Stimulated activated CD8-positive, alpha-beta memory T cell treated with anti-CD3 and anti-CD28 coated beads, Interleukin-7, amount 100 ng/mL, for 1 hour (primary cell): ENCODE data around the gene HLA-DOA.
A peak's percentile ranks its signal among the peaks of the same experiment; 100 is the strongest.

Experiments
- DNase-seq, 2 donors: peaks; one replicate each; pipeline ENCODE4 v3.0.0-alpha.2; 2020; ENCODE audit warnings: low read depth in 2 of 2

HLA-DOA gene

DNA sequence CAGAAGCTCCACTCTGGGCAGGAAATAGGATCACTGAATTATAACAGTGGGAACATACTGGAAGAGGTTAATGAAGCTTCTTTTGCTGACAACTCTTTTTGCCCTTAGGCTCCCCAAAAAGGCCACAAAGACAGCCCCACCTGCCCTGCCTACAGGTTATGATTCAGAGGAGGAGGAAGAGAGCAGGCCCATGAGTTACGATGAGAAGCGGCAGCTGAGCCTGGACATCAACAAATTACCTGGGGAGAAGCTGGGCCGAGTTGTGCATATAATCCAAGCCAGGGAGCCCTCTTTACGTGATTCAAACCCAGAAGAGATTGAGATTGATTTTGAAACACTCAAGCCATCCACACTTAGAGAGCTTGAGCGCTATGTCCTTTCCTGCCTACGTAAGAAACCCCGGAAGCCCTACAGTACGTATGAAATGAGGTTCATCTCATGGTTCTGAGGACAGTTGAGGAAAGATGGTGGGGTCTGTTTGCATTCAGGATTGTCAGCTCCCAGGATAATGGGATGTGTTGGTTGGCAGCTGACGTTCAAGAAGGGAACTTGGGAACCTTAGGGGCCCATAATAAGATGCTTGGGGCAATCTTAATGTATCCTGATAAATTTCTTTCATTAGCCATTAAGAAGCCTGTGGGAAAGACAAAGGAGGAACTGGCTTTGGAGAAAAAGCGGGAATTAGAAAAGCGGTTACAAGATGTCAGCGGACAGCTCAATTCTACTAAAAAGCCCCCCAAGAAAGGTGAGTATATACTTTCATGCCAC lies 29.5 kb downstream of the HLA-DOA start:
- DNase-seq = no peak

DNA sequence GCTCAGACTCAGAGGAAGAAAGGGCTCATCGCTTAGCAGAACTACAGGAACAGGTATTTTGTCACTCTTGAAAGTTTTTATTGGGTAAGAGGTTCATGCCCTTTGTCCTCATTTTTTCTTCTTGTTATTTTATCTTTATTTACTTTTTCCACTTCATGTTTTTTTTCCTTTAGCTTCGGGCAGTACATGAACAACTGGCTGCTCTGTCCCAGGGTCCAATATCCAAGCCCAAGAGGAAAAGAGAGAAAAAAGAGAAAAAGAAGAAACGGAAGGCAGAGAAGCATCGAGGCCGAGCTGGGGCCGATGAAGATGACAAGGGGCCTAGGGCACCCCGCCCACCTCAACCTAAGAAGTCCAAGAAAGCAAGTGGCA lies 31.5 kb downstream of the HLA-DOA start:
- no peak for DNase-seq

DNA sequence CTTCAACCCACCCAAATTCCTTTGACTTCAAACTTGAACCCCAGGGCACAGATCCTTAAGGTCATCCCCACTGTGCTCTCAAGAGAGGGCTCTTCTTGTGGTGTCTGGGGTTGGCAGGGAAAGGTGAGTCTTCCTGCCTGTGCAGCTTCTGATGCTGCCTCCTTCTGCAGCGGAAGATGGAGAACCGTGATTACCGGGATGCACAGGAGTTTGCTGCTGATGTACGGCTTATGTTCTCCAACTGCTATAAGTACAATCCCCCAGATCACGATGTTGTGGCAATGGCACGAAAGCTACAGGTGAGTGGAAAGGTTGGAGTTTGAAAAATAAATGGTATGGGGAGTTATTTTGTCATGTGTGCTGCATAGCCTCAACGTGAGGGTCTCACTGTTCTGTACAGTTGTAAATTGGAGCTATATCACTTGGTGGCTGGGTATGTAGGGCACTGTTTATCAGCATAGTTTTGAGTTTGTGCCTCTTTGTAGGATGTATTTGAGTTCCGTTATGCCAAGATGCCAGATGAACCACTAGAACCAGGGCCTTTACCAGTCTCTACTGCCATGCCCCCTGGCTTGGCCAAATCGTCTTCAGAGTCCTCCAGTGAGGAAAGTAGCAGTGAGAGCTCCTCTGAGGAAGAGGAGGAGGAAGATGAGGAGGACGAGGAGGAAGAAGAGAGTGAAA lies 32.0 kb downstream of the HLA-DOA start:
- no peak for DNase-seq

DNA sequence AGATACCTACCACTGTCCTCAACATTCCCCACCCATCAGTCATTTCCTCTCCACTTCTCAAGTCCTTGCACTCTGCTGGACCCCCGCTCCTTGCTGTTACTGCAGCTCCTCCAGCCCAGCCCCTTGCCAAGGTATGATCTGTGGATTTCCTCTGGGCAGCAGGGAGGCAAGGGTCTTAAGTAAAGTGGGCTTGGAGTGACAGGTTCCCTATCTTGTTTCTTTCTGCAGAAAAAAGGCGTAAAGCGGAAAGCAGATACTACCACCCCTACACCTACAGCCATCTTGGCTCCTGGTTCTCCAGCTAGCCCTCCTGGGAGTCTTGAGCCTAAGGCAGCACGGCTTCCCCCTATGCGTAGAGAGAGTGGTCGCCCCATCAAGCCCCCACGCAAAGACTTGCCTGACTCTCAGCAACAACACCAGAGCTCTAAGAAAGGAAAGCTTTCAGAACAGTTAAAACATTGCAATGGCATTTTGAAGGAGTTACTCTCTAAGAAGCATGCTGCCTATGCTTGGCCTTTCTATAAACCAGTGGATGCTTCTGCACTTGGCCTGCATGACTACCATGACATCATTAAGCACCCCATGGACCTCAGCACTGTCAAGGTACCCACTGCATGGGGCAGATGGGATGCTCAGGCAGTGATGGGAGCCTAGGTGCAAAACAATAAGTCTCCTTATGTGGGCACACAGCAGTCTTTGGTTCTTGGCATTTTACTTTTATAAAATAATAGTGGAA lies 32.9 kb downstream of the HLA-DOA start:
- no peak for DNase-seq

DNA sequence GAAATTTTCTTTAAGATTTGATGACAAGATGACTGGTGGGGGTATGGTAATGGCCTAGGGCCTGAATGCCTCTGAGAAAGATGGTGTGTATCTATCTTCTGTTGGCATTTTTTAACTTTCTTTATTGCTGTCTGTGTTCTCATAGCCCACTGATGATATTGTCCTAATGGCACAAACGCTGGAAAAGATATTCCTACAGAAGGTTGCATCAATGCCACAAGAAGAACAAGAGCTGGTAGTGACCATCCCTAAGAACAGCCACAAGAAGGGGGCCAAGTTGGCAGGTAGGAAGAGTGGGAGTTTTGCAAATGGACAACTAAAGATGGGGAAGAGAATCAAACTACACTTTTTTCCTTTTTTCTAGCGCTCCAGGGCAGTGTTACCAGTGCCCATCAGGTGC lies 33.5 kb downstream of the HLA-DOA start:
- DNase-seq = no peak

DNA sequence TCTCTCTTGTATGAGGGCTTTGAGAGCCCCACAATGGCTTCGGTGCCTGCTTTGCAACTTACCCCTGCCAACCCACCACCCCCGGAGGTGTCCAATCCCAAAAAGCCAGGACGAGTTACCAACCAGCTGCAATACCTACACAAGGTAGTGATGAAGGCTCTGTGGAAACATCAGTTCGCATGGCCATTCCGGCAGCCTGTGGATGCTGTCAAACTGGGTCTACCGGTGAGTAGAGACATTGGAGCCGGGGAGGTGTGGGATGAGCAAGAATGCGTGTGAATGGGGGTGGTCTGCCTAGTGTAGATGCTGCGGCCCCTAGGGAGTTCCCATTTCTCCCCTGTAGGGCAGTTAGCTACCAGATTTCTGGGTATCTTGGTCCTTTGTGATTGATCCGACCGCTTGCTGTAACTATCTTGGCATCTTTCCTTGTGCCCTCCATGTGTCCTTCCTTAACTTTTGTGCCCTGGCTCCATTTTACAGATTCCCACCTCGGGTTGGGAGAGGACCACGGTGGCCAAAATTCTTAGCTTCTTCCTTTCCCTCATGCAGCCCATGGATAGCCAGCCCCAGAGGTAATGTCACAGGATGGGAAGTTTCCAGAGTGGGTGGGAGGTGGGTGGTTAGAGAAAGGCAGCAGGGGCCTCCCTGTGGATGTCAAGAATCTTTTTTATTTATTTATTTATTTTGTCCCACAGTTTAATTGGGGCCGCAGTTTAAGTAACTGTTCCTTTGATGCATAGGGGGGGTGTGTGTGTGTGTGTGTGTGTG lies 34.7 kb downstream of the HLA-DOA start:
- DNase-seq = no peak

DNA sequence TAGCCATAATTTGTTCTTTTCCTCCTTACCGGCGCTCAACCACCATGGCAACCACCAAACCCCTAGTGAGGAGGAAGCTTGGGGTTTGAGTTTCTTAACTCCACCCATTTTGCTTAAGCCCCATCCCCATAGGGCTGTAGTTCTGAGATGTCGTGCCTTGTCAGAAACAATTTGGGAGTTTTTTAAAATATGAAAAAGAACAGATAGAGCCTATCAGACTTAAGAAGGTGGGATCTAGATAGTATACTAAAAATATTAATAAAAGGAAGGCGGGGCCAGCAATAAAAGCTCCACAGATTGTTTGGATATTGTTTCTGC lies 35.4 kb downstream of the HLA-DOA start:
- no peak for DNase-seq

DNA sequence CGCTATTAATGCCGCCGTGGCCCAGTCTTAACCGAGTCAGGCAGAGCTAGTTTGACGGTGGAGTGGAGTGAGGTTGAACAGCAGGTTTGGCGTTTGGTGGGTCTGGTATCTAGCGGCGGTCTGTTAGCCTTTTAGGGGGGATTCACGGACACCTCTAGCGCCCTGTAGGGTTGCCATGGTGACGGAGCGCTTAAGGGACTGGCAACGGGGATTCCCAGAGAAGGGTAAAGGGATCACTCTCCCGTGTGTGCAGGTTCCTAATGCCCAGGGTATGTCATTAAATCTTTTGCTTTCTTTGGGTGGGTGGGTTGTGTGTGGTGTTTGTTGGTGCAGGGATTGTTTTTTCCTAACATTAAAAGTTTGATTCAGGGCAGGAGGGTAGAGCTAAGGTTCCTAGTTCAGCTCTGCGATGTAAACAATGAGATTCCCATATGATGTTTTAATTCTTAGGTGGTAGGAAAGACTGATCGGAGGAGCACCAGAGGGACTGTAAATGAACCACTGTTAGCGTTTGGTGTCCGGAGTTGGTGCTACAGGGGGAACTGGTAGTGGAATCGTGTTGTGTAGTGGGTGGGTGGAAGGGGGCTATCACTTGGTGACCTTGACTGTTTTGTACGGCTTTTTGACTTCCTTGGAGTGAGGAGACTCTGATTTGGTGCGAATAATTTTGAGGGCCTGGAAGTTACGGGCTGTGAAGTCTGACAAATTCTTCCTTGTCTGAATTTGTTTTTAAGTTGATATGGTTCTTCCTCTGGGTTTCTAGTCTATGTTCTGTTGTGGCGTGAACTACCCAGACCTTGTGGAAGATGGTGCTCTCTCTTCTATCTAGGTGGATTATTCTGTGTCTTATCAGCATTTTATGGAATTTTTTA lies 36.0 kb downstream of the HLA-DOA start:
- peak in 1 of 2 donors; percentile 28 for DNase-seq

DNA sequence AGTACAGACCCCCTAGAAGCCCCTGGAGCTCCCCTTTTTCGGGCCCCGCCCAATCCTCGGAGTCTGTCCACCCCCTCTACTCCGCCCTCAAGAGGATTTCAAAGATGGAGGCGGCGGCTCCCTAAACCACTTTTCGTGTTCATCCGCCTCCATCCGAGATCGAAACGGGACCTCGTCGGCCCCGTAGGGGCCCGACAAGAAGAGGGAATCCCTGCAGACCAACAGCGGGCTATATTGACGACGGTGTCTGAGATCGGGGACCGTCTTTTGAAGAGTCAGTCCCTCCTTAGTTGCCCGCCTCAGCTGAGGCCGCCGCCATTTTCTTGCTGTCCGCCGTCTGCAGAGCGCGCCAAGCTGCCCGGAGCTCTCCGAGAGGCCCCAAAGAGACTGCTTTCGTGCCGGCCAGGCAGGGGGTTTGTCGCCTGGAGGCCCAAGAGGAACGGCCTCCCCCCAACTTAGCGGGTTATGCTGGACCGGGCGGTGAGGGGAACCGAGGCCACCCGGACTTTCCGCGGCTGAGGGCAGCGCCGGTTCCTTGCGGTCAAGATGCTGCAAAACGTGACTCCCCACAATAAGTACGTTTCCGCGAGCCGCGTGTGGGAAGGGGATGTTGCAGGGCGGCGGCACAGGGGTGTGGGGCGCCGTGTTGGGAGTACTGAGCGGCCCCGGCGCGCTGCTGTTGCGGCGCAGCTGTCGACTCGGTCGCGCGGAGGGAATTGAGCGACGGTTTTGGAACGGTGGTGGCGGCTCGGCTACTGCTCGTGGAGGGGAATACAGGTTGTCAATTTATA lies 36.8 kb downstream of the HLA-DOA start:
- no peak for DNase-seq

DNA sequence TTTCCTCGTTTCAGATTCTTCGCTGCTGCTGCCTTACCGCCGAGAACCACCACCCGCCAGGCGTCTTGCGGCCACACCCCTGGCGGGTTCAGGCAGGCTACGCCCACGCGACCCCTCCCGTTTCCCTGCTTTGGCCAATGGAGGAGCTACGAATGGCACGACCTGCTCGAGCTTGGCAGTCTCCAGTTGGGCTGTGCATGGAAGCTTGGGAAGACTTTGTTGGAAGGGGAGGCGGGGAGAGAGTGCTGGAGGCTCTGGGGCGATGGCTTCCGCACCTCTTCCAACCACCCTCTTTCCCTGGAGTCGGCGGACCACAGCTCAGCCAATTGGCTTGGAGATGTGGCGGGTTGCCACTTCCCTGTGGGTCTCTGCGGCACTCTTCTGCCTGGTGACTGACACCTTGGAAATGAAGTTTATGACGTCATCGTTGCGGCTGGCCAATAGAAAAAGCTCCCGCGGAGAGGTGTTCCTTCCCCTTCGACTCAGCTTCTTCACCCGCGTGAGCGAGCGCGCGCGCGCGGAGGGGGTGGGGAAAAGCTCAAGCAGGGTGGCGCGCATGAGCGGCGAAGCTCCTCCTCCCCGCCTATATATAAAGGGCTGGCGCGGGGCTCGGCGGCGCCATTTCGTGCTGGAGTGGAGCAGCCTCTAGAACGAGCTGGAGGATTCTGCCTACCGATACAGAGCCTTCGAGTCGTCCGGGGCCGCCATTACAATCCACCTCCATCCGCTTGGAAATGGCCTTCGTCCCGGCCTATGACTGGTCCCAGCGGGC lies 37.6 kb downstream of the HLA-DOA start:
- peak; percentile 99 to 100 for DNase-seq

DNA sequence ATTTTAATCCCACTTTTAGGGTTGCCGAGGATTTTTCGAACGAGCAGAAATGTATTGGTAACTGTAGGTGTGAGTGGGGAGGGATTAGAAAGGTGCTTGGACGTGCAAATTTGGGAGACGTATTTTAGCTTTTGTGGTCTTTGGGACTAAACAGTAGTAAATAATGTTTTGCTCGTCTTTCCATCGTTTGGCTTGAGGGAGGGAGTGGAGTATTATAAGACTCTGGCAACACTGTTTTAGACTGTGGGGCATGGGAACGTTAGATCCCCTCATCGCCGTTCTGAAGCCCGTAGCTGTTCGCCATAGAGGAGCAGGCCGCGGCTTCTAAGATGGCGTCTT lies 38.2 kb downstream of the HLA-DOA start:
- no peak for DNase-seq

DNA sequence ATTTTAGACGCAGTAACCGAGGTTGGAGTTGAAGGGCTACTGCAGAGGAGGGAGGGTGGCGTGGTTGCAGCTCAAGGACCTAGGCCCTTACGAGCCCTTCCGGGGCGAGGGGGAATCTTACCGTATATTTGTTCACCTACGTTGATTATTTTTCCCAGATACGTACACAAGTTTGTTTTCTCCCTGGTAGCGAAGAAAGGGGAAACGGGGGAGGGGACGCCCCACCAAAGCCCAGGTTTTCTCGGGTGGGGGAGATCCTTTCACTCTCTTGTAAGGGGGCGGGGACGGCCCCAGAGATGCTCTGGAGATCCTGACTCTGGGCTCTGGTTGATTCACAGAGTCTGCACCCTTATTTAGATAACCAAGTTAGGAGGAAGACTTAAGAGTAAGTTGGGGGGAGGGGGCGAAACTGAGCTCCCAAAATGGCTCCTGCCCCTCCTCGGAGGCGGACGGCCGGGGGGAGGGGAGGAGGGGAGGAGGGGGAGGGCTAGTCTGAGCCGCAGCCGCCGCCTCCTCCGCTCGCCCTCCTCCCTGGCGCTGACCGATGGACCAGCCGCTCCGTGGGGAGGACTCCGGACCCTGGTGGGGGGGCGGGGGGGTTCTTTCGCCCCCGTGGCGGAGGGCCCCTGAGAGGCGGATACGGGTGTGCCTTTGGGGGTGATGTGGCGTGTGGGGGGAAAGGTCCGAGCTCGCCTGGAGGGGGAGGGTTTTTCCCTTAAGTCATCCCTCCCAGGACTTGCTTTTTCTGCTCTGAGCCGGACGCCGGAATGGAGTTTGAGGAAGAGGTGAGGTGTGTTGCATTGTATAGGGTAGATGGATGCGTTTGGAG lies 38.8 kb downstream of the HLA-DOA start:
- no peak for DNase-seq

DNA sequence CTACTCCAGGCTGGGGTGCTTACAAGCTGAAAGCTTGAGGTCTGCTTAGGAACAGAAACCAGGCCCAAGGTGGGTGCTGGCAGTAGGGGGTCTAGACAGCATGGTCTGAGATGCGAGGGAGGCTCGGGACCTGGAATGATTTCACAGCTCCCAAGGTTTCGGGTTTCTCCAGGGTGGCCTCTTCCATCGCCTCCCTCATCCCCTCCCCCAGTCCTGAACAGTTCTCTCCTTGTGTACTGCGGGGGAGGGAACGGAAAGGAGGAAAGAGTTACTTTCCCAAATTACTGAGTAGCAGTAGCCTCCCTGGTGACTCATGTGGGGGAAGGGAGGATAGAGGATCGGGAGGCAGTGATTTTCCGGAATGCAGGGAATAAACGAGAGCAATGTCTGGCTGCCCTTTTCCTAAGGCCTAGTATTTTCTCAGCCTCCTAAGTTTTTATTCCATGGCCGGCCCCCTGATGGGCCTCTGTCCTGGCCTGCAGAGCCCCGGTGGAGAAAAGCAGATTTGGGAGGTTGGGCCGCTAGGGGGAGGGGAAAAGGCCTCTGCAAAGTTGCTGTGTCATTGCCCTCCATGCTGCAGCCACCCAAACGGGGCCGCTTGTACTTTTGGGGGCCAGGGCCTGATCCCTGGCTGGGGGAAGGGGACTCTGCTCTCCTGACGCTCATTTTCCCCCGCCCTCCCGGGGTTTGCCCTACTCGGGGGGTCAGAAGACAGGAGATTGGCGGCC lies 39.5 kb downstream of the HLA-DOA start:
- DNase-seq = no peak

DNA sequence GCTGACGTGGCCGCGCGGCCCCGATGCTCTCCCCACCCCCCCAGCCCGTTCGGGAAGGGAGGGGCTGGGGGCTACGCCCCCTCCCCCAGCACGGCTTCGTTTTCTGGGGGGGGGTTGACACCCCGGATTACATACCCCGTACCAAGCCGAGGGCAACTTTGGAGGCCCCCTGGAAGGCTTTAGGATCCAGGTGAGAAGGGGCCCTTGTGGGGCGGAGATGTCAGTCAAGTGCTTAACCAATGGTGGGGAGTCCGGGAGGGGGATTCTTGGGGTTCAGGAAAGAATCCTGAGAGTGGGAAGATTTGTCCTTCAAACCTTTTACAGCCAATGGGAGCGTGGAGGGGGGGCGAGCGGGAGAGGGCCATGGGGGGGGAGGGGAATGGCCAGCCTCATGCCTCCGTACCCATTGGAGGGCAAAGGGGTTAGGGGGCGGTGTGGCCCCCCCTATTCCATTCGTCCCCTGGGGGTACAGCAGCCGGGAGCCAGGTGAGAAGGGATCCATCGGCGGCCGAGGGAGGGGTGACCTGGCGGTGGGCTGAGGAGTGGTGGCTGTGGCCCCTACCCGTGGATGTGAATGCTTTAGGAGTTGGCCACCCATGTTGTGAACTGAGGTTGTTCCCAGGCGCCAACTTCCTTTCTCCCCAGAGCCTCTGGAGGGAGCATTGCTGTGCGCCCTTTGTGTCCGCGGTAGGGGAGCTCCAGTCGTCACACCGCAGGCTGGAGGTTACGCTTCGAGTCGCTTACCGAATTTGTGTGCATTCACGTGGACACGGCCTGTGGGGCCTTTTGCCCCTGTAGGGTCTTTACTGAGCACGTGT lies 40.3 kb downstream of the HLA-DOA start:
- no peak for DNase-seq

DNA sequence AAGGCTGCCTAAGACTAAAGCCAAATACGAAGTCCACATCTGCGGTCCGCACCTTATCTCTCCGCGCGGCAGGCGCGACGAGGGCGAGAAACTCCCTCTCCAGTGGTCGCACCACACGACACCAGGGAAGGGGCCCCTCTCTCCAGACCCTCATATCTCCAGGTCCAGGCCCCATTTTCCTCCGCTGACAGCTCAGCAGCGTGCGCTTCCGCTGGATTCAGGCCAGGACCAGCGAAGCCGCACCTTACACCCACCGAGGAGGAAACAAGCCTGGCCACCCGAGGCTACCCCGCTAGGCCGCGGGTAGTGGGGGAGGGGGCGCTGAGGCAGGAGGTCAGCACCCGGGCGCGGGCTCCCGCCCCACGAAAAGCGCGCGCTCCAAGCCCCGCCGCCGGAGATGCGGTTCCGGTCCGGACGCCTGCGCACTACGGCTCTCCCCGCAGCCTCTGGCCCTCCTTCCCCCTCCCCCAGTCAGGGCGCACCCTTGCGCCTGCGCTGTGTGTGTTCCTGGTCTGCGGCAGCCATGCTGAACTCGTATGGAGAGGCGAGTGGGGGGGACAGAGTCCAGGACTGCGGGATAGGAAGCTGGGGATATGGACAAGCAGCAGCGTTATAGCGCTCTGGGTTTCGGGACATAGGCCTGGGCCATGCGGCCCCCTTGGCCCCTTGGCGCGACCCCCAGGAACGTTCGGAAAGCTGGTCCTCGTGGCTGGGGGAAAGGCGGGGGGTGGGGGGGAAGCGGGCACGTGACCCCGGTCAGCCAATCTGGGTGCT lies 41.1 kb downstream of the HLA-DOA start, which contains the start of gene BRD2:
Gene BRD2, plus strand, starts transcription at position 502 of the 774 bp plus-strand sequence. CDS start 4,305 bp downstream, outside the sequence.
- DNase-seq = peak; percentile 87 to 93
